ENCODE data around the gene TTC8.

Gene TTC8

GRCh38 chr14:88793259-88793625 lies 31.2 kb upstream of the TTC8 start:
- POLR2A ChIA-PET: interaction anchor here (1.0 to 1.4 kb wide), 2 partner anchors 31 to 210 kb away, joined by 3 to 11 read pairs; partner anchors contain the start of gene TTC8
- peak overlapping the region; percentile 92; the same call in 1 of the 2 replicates for H3K27ac ChIP-seq (ENCODE audit: extremely low read depth, low read depth, low read length)
- H3K4me1 ChIP-seq (ENCODE audit: control insufficient read depth, insufficient read depth, low read length): peaks cover 16% of the 10 kb centered on the region
- no peaks in the 10 kb centered on the region for H3K36me3 ChIP-seq (ENCODE audit: control insufficient read depth in 2 of 2, insufficient read depth in 1 of 2, low read length in 2 of 2)
- TF ChIP-seq ZNF610 (tag by site-specific recombination; IDR thresholded peaks at IDR 0.05; ENCODE audit: borderline replicate concordance): no peak
- no peak for TF ChIP-seq ZNF302 (tag by site-specific recombination; IDR thresholded peaks at IDR 0.05; ENCODE audit: low read depth)
- 0 out of 2 replicates have a peak, but pooled peaks have one; percentile 48 for TF ChIP-seq ZNF121 (tag by site-specific recombination; IDR thresholded peaks at IDR 0.05)
- 0 out of 2 replicates have a peak, but pooled peaks have one; percentile 10 for TF ChIP-seq ZNF2 (tag by site-specific recombination; IDR thresholded peaks at IDR 0.05)
- peak; percentile 12 for TF ChIP-seq ZNF335 (tag by site-specific recombination; conservative IDR thresholded peaks at IDR 0.05)
- TF ChIP-seq ZNF211 (tag by site-specific recombination; IDR thresholded peaks at IDR 0.05; ENCODE audit: low read depth): no peak
- TF ChIP-seq ZNF513 (tag by site-specific recombination; IDR thresholded peaks at IDR 0.05): no peak
- no peak for TF ChIP-seq ZNF433 (tag by site-specific recombination; IDR thresholded peaks at IDR 0.05; ENCODE audit: low read depth)
- peak; percentile 39 for TF ChIP-seq PRDM10 (tag by site-specific recombination; IDR thresholded peaks at IDR 0.05)
- TF ChIP-seq CTCF (tag by site-specific recombination; IDR thresholded peaks at IDR 0.05): no peak
- H3K9me3 ChIP-seq (ENCODE audit: control insufficient read depth, insufficient read depth, low read depth, low read length): no peaks in the 10 kb centered on the region
- CTCF ChIA-PET: interaction anchor here (0.6 to 2.0 kb wide), 5 partner anchors 11 to 126 kb away, joined by 3 to 7 read pairs (median 3); no protein-coding TSS in a partner anchor
- peak overlapping the region; percentile 81 for H3K4me3 ChIP-seq (ENCODE audit: low read depth, low read length)

- POLR2A ChIA-PET: no interaction called here
- CTCF ChIA-PET: interaction anchor here (0.8 kb wide), 1 partner anchor 15 kb away, joined by 3 read pairs; no protein-coding TSS in a partner anchor
Observed at GRCh38 chr14:88798156-88798555, 26.3 kb upstream of the TTC8 start.

More at GRCh38 chr14:88798156-88798555, 26.3 kb upstream of the TTC8 start:
- Histone ChIP-seq H3K9me3 (ENCODE audit: control insufficient read depth, insufficient read depth, low read depth, low read length) (no peaks in the 10 kb centered on the region), H3K4me1 (ENCODE audit: control insufficient read depth, insufficient read depth, low read length) (0 out of 2 replicates have a peak, but pooled peaks cover 2% of the 10 kb centered on the region), H3K27ac (ENCODE audit: extremely low read depth, low read depth, low read length) (no peak overlapping the region), H3K4me3 (ENCODE audit: low read depth, low read length) (no peak overlapping the region), H3K36me3 (ENCODE audit: control insufficient read depth in 2 of 2, insufficient read depth in 1 of 2, low read length in 2 of 2) (no peaks in the 10 kb centered on the region)
- no peak for TF ChIP-seq ZNF266 (tag by site-specific recombination; IDR thresholded peaks at IDR 0.05; ENCODE audit: low read depth)
- peak; percentile 55 for TF ChIP-seq PRDM10 (tag by site-specific recombination; IDR thresholded peaks at IDR 0.05)
- TF ChIP-seq ZNF184 (tag by site-specific recombination; IDR thresholded peaks at IDR 0.05): no peak
- TF ChIP-seq ZNF501 (tag by site-specific recombination; IDR thresholded peaks at IDR 0.05): no peak
- TF ChIP-seq PRDM1 (tag by site-specific recombination; IDR thresholded peaks at IDR 0.05): no peak
- TF ChIP-seq ZNF580 (tag by site-specific recombination; IDR thresholded peaks at IDR 0.05): no peak
- no peak for TF ChIP-seq EGR2 (tag by site-specific recombination; IDR thresholded peaks at IDR 0.05; ENCODE audit: low read depth)

All from HEK293 (cell line).